Loucy (cell line): ENCODE results near the gene SOX1.

Experiments
- CTCF ChIP-seq: fragments of 200-600 bp; sonication (generic); conservative IDR thresholded peaks from 2 replicates; pipeline ENCODE4 v1.5.1; 2014; ENCODE audit warnings: mild to moderate bottlenecking, antibody characterized with exemption, low read length
- EZH2phosphoT487 ChIP-seq: fragments of 200-600 bp; IDR thresholded peaks from 2 replicates; pipeline ENCODE4 v1.6.1; 2018; ENCODE audit warnings: antibody characterized with exemption, mild to moderate bottlenecking, moderate library complexity, borderline replicate concordance

DNA sequence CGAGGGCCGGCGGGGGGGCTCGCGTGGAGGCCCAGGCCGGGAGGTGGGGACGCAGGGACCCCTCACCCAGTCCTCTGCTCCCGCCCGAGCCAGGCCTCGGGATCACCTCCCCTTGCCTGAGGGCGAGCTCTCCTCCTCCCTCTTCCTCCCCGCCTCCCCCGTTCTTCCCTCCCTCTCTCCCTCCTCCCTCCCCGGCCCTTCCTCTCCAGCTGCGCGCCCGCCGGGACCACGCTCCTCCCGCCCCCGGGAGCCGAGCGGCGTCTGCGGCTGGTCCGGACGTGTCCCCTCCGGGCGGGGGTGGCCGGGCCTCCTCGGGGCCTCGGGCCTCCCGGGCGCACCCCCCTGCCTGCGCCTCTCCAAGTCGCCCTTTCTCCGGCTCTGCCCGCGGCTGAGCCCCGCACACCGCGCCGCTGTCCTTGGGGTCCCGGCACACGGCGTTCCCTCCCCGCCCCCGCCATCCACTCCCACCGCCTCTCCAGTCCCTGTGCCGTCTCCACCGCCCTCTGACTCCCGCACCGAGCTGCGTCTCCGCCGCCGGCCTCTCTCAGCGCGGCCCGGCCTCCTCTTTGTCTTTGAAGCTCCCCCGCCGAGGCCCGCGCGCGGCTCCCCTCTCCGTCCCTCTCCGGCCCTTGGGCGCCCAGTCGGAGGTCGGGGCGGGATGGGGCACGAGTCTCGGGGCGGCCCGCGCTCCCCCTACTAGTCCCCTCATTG is 5.7 kb downstream of the SOX1 start:
- TF ChIP-seq CTCF (no peak), EZH2phosphoT487 (no peak)
